ENCODE measurements around the gene RAB32.

The RAB32 gene

DNA sequence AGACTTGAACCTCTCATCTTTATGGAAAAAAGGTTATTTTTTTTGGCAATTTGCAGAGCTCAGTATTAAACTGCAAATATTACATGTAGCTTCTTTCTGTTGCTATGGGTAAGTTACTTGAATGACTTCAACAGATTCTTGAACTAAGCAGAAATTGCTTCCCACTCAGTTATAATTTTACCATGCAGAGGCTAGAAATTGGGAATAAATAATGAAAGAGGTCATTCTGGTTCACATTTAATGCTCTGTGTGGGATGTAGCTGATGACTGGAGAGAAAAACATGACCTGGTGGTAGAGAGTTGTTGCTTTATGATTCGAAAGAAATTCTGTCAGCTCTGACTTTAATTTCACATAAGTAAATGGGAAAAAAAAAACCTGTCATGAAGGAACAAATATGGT is 38.3 kb downstream of the RAB32 start:
- in situ Hi-C loops (cut with HindIII; ENCODE audit: low sequenced_read_pairs) = no loop called here

DNA sequence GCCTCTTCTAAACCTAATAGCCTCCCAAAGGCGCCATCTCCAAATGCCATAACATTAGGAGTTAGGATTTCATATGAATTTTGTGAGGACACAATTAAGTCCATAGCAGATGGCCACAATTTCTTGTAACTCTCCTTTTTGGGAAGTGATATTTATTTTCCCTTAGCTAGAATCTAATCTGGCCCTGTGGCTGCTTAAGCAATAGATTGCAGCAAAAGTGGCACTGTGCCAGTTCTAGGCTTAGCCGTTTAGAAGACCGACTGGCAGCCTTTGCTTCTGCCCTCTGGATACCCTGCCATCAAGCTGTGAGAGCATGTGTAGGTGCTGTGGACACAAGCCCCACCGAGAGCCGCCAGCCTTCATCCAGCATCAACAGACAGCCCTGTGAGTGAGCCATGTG is 39.2 kb downstream of the RAB32 start:
- in situ Hi-C loops (cut with HindIII; ENCODE audit: low sequenced_read_pairs) = no loop called here

DNA sequence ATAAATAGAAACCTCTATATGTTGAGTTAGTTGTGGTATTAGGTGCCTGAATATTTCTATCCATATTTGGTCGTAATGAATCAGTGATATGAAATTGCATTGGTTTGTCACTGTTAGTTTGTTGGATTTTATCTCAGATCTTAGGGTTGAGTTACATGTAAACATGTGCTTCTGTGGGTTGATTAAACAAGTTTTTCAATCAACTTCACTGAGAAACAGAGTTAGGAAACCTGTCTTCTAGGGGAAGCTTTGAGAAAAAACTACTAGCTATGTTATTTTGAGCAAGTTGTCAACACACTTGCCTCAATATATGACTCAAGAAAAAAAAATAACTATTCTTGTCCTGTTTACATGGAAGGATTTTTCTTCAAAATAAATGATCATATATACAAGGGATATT is 40.3 kb downstream of the RAB32 start:
- in situ Hi-C loops (cut with HindIII; ENCODE audit: low sequenced_read_pairs) = no loop called here

DNA sequence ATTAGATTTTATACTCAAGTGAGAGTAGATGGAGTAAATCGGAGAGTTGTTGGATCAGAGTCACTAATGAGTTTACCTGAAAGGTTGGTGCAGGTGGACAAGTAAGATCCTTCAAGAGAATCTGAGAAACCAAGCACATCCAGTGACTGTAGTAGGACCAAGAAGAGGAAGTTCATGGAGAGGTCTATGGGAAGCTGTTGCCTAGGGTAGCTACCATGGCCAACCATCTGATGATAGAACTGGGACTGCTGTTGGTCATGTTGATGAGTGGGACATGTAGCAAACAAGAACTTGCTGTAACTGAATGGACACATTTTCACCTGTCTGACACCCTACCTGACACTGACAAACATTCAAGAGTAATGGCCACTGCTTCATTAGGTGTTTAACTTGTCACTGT is 43.8 kb downstream of the RAB32 start:
- in situ Hi-C loops (cut with HindIII; ENCODE audit: low sequenced_read_pairs) = no loop called here

DNA sequence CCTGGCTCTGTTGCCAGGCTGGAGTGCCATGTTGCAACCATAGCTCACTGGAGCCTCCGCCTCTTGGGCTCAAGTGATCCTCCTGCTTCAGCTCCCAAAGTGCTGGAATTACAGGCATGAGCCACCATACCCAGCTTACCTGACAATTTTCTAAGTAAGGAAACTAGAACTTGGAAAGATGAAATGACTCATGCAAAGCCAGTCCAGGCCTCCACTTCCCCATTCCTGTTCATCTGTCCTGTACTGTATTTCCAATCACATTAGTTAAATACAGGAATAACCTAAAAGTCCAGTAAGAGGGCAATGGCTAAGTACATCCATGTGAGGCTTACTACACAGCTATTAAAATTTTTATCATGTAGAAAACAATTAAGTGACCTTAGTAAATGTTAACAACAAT is 46.9 kb downstream of the RAB32 start:
- in situ Hi-C loops (cut with HindIII; ENCODE audit: low sequenced_read_pairs) = no loop called here

DNA sequence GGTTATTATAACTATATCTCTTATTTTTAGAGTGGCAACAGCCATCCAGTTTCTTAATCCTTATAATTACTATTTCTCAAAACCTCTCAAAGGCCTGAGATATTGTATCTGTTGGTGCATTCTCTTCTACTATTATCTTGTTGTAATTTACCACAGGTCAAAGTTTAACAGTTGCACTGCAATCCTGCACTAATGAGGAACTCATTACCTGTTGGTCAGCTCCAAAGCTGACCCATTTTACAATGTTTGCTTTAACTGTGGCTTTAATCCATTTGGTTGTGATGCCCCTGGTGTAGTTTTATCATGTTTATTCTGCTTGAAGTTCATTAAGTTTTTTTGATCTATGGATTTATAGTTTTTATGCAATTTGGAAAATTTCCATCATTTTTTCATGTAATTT is 48.8 kb downstream of the RAB32 start:
- in situ Hi-C loops (cut with HindIII; ENCODE audit: low sequenced_read_pairs) = no loop called here

DNA sequence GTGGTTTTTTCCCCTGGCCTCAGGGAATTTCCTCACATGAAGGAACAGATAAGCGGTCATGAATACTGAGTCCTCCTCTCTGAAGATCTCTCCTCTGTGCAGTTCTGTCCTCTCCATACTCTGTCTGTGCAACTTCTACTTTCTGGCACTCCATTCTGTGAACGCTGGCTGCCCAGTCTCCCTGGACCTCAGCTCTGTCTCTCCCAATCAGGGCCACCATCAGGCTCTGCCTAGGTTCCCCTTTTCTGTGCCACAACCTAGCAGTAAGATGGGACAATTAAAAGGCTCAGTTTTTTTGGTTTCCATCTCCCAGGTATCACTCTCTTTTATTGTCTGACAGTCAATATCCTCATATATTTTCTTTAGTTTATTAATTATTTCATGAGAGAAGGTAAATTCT is 50.4 kb downstream of the RAB32 start:
- in situ Hi-C loops (cut with HindIII; ENCODE audit: low sequenced_read_pairs) = no loop called here

DNA sequence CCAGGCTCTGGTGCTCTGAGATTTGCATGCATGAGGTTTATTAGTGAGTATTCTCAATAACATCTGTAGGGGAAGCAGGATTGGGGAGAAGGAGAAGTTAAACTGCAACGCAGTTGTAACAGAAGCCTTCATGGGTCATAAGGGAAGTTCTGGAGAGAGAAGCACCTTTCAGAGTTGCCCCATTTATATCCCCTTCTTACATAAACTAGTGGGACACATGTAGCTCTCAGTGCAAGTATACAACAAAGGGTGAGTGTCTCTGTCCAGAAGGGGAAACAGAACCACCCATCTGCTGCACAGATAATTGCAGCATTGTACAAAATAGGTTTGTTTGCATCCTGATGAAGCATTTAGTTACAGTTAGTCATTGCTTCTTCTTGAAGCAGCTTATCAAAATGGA is 50.9 kb downstream of the RAB32 start:
- in situ Hi-C loops (cut with HindIII; ENCODE audit: low sequenced_read_pairs) = no loop called here

DNA sequence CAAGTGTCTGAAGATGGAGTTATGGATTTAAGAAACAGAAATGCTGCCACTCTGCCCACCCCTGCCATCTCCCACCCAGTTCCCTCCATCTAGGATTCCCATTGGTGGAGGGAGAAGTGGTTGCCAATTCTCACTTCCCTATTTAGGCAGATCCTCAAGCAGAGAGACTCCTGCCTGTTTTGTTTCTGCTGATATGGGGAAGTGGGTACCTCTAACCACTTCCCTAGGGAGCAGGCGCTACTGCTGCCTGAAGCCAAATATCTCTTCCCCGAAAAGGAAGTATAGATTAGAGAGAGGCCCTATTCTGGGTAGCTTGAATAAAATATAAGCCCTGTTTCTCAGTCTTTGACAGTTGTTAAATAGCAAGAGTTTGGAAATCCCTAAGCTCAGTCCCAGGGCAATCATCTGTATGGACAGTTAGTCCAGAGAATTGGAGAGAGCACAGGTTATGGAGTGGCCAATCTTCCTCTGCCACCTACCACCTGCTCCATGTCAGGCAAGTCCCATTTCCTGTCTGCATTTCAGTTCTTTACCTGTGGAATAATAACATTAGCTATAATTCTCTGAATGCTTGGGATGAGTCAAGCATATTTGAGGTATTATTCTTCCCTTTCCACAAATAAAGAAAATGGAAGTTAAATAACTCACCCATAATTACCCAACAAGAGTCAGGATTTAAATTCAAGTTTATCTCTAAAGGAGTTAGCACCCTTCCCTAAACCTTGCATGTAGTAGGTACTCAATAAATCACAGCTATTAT is 52.5 kb downstream of the RAB32 start:
- in situ Hi-C loops (cut with HindIII; ENCODE audit: low sequenced_read_pairs) = no loop called here

DNA sequence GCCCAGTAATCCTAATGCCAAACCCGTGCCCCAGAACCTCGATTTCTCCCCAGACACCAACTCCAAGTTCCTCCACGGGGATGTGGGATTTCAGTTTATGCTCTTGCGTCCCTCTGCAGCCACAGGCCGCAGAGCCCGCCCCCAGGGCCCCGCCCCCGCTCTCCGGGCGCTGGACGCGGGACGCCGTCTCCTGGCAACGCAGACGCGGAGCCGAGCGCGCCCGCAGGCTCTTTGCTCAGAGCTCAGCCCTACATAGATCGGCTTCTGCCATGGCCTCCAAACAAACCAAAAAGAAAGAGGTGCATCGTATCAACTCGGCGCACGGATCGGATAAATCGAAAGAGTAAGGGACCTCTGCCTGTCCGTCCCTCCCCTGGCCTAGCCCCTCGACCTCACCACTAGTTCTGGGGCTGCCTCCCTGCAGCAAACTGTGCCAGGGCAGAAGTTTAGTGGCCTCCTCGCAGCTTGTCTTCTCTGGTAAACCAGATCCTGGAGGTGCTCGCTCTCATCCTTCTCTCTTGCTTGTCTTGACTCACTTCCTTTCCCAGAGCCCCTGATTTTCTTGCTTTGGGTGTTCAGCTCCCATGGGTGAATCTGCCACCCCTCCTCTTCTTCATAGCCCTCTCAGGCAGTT is 55.3 kb downstream of the RAB32 start, which contains the start of gene ADGB:
TSS of gene ADGB (plus strand) at position 201 of the 634 bp plus-strand sequence. CDS start at position 270, 69 bp downstream.
- in situ Hi-C loops (cut with HindIII; ENCODE audit: low sequenced_read_pairs) = no loop called here

DNA sequence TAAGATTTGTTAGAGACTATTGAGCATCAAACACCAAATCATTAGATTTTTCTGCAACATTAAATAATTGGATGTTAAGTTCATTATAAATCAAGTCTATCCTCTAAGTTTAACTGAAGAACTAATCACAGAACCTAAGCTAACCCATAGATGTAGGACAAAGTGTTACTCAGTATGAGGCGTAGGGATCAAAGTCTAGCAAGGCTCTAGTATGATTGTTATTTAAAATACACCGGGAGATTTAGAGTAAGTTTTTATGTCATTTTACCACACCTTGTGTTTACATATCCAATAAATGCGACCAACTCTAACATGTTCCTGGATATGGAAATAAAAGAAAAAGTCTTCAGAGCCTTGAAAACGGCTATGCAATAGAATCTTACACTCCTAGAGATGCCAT is 57.7 kb downstream of the RAB32 start:
- in situ Hi-C loops (cut with HindIII; ENCODE audit: low sequenced_read_pairs) = no loop called here

DNA sequence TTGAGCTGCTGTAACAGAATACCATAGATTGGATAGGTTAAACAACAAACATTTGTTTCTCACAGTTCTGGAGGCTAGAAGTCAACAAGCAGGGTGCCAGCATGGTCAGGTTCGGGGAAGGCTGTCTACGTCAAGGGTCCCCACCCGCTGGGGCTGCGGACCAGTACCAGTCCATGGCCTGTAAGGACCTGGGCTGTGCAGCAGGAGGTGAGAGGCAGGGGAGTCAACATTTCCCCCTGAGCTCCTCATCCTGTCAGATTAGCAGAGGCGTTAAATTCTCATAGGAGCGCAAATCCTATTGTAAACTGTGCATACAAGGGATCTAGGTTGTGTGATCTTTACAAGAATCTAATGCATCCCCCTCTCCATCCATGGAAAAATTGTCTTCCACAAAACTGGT is 58.9 kb downstream of the RAB32 start:
- in situ Hi-C loops (cut with HindIII; ENCODE audit: low sequenced_read_pairs) = no loop called here
